ENCODE measurements around the gene RPS6KA2. TPM values are rescaled to one million over a fixed set of nuclear protein-coding genes. Genes with fewer than 3 reads are reported as not detected.
"Not testable (repeated sequence)": the region's sequence is repeated elsewhere in the genome, so short reads cannot be mapped to it uniquely, and the experiment has no call there.

Gene RPS6KA2
- total RNA-seq, 1 donor from 2014 or later: 33.7 TPM

GRCh38 chr6:166637812-166638572, 10.9 kb upstream of the RPS6KA2 start:
- peaks cover 12% of the 10 kb centered on the region for H3K4me1 Mint-ChIP-seq
- no peaks in the 10 kb centered on the region for H3K27me3 Mint-ChIP-seq (ENCODE audit: low read depth)
- H3K9me3 Mint-ChIP-seq: no peaks in the 10 kb centered on the region
- H3K4me3 Mint-ChIP-seq: no peak overlapping the region
- TF ChIP-seq CTCF (conservative IDR thresholded peaks at IDR 0.05): no peak
- DNase-seq (ENCODE audit: low read depth, low spot score): no peak
- H3K36me3 Mint-ChIP-seq (ENCODE audit: low read depth): peaks cover 3% of the 10 kb centered on the region
- no peak overlapping the region for H3K27ac Mint-ChIP-seq (ENCODE audit: unreplicated experiment)

GRCh38 chr6:166636934-166637333, 9.9 kb upstream of the RPS6KA2 start:
- Mint-ChIP-seq H3K4me3 (no peak overlapping the region), H3K27me3 (ENCODE audit: low read depth) (no peaks in the 10 kb centered on the region), H3K36me3 (ENCODE audit: low read depth) (peaks cover 3% of the 10 kb centered on the region)

GRCh38 chr6:166636191-166636933, 9.3 kb upstream of the RPS6KA2 start:
- DNase-seq (ENCODE audit: low read depth, low spot score): no peak
- Mint-ChIP-seq H3K27me3 (ENCODE audit: low read depth) (no peaks in the 10 kb centered on the region), H3K4me1 (peaks cover 16% of the 10 kb centered on the region), H3K9me3 (no peaks in the 10 kb centered on the region), H3K27ac (ENCODE audit: unreplicated experiment) (no peak overlapping the region), H3K36me3 (ENCODE audit: low read depth) (peaks cover 3% of the 10 kb centered on the region), H3K4me3 (no peak overlapping the region)
- TF ChIP-seq CTCF (conservative IDR thresholded peaks at IDR 0.05): no peak

More at GRCh38 chr6:166636934-166637333, 9.9 kb upstream of the RPS6KA2 start:
- no peaks in the 10 kb centered on the region for H3K9me3 Mint-ChIP-seq
- peaks cover 16% of the 10 kb centered on the region for H3K4me1 Mint-ChIP-seq
- TF ChIP-seq CTCF (conservative IDR thresholded peaks at IDR 0.05): no peak
- DNase-seq (ENCODE audit: low read depth, low spot score): no peak
- no peak overlapping the region for H3K27ac Mint-ChIP-seq (ENCODE audit: unreplicated experiment)

- H3K27ac Mint-ChIP-seq (ENCODE audit: unreplicated experiment): no peak overlapping the region
- TF ChIP-seq CTCF (conservative IDR thresholded peaks at IDR 0.05): no peak
- H3K9me3 Mint-ChIP-seq: no peaks in the 10 kb centered on the region
- H3K4me3 Mint-ChIP-seq: no peak overlapping the region
- DNase-seq (ENCODE audit: low read depth, low spot score): no peak
- peaks cover 11% of the 10 kb centered on the region for H3K4me1 Mint-ChIP-seq
- no peaks in the 10 kb centered on the region for H3K27me3 Mint-ChIP-seq (ENCODE audit: low read depth)
- H3K36me3 Mint-ChIP-seq (ENCODE audit: low read depth): peaks cover 3% of the 10 kb centered on the region
Observed at GRCh38 chr6:166635013-166635970, 8.2 kb upstream of the RPS6KA2 start.

GRCh38 chr6:166634581-166634980, 7.5 kb upstream of the RPS6KA2 start:
- not testable (repeated sequence) for H3K36me3 Mint-ChIP-seq (ENCODE audit: low read depth); H3K4me3 Mint-ChIP-seq; H3K27ac Mint-ChIP-seq (ENCODE audit: unreplicated experiment); H3K9me3 Mint-ChIP-seq; H3K27me3 Mint-ChIP-seq (ENCODE audit: low read depth); DNase-seq (ENCODE audit: low read depth, low spot score)
- H3K4me1 Mint-ChIP-seq: peaks cover 17% of the 10 kb centered on the region

All from neural crest cell (in vitro differentiated cells).